Testis (tissue), 3 donors: Measurements from ENCODE around the gene RPL22. TPM values are rescaled to one million over a fixed set of nuclear protein-coding genes. Genes with fewer than 3 reads are reported as not detected.

Source experiments
- DNase-seq: peaks from one replicate; pipeline ENCODE4 v3.0.0-alpha.2; 2019
- H3K27ac ChIP-seq, 2 donors: fragments of 200-600 bp; sonication (generic); one replicate each; pipeline ENCODE4 v1.5.1; 2019
- H3K27me3 ChIP-seq: fragments of 200-600 bp; sonication (generic); one replicate; pipeline ENCODE4 v1.5.1; 2019
- H3K36me3 ChIP-seq: fragments of 200-600 bp; sonication (generic); one replicate; pipeline ENCODE4 v1.5.1; 2017; ENCODE audit warnings: low read depth; ENCODE audit errors: missing control alignments
- H3K4me1 ChIP-seq: fragments of 200-600 bp; sonication (generic); one replicate; pipeline ENCODE4 v1.5.1; 2019
- H3K4me3 ChIP-seq, 2 donors: fragments of 200-600 bp; sonication (generic); one replicate each; pipeline ENCODE4 v1.5.1; 2017 to 2019
- H3K9me3 ChIP-seq: fragments of 200-600 bp; sonication (generic); one replicate; pipeline ENCODE4 v1.5.1; 2017
- POLR2A ChIP-seq: fragments of 450-650 bp; IDR thresholded peaks from one replicate; pipeline ENCODE4 v1.6.1; 2017; ENCODE audit warnings: antibody characterized with exemption, mild to moderate bottlenecking, moderate library complexity
- whole genome bisulfite sequencing, 2 donors: methylation state at CpG; one replicate each; pipeline ENCODE4 v1.1.5; 2018; 5-methylcytosine and 5-hydroxymethylcytosine counted together
- intact Hi-C: fragments of 100-400 bp; cut with DNase I; formaldehyde crosslinking; loops from one replicate; pipeline ENCODE4 v1.15.1; 2023; ENCODE audit warnings: low total_unique reads
- polyA plus RNA-seq: library from polyadenylated mRNA; stranded (reverse); fragments of 350-450 nt; fragmentation: Illumina TruSeq; extraction: RNeasy Lipid Tissue Mini Kit (QIAGEN cat#74804); gene quantifications from one replicate; pipeline ENCODE4 v1.2.3, GENCODE V29; 2014; ENCODE audit warnings: low read depth, low replicate concordance; ENCODE audit not compliant: insufficient read depth
- total RNA-seq, 2 donors: library from RNA; depleted of rRNA; stranded (reverse); fragments of >200 nt; gene quantifications; one replicate each; pipeline ENCODE4 v1.2.3, GENCODE V29; 2016
- TF ChIP-seq, protein P1 (sequence below), 3 experiments: fragments of 450-650 bp in 2 of 3; fragments of 200-600 bp in 1 of 3; sonication (generic) in 1 of 3; IDR thresholded peaks; one replicate each; pipeline ENCODE4 v1.5.1; 2016 to 2019; ENCODE audit warnings: antibody characterized with exemption in 3 of 3, mild to moderate bottlenecking in 2 of 3, moderate library complexity in 1 of 3

RPL22 gene
- total and polyA plus RNA-seq, 3 donors from 2014 or later: 95.1 to 319 (median 99.9) TPM

DNA sequence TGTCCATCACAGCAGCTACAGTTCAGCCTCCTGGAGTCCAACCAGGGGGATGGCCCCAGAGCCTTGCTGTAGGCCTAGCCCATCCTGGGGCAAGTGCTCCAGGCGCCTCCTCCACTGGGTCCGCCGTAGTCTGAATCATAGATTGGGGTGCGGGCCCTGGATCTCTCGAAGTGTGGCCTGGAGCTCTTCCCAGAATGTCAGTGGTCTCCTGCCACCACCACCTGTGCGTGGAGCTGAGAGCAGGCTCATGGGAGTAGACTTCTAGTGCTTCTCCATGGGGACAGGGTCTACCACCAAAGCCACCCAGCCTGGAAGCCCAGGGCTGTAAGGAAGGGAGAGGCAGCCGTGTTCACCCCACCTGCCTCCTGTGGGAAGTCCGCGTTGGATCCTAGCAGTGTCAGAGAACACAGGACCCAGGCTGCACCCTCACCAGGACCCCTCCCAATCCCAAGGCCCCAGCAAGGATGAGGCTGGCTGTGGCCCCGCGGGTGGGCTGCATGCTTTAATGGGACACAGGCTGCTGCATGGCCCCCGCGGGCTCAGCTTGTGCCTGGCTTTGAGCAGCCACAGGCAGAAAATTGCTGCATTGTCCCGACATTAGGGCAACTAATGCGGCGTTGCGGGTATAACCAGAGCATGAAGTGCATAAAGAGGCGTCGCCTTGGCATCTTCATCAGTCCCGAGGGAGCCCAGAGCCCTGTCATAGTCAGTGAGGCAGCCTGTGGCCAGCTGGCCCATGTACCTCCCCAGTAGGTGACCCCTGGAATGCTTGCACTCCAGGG lies 43.8 kb upstream of the RPL22 start:
- Histone ChIP-seq H3K27me3 (no peaks in the 10 kb centered on the region), H3K9me3 (no peaks in the 10 kb centered on the region), H3K36me3 (no peaks in the 10 kb centered on the region), H3K4me1 (peaks cover 3% of the 10 kb centered on the region), H3K4me3 (no peak overlapping the region), H3K27ac (no peak overlapping the region)
- intact Hi-C loops: loop anchor here (10.0 kb wide), 2 partner anchors 162 to 188 kb away; no protein-coding TSS in a partner anchor
- WGBS, 2 donors: 28 to 60% methylated on average over 6 to 18 of the region's 20 CpGs
- DNase-seq: no peak
- TF ChIP-seq, protein P1, sequence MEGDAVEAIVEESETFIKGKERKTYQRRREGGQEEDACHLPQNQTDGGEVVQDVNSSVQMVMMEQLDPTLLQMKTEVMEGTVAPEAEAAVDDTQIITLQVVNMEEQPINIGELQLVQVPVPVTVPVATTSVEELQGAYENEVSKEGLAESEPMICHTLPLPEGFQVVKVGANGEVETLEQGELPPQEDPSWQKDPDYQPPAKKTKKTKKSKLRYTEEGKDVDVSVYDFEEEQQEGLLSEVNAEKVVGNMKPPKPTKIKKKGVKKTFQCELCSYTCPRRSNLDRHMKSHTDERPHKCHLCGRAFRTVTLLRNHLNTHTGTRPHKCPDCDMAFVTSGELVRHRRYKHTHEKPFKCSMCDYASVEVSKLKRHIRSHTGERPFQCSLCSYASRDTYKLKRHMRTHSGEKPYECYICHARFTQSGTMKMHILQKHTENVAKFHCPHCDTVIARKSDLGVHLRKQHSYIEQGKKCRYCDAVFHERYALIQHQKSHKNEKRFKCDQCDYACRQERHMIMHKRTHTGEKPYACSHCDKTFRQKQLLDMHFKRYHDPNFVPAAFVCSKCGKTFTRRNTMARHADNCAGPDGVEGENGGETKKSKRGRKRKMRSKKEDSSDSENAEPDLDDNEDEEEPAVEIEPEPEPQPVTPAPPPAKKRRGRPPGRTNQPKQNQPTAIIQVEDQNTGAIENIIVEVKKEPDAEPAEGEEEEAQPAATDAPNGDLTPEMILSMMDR (IDR thresholded peaks at IDR 0.05): no peak
- TF ChIP-seq POLR2A: no peak

DNA sequence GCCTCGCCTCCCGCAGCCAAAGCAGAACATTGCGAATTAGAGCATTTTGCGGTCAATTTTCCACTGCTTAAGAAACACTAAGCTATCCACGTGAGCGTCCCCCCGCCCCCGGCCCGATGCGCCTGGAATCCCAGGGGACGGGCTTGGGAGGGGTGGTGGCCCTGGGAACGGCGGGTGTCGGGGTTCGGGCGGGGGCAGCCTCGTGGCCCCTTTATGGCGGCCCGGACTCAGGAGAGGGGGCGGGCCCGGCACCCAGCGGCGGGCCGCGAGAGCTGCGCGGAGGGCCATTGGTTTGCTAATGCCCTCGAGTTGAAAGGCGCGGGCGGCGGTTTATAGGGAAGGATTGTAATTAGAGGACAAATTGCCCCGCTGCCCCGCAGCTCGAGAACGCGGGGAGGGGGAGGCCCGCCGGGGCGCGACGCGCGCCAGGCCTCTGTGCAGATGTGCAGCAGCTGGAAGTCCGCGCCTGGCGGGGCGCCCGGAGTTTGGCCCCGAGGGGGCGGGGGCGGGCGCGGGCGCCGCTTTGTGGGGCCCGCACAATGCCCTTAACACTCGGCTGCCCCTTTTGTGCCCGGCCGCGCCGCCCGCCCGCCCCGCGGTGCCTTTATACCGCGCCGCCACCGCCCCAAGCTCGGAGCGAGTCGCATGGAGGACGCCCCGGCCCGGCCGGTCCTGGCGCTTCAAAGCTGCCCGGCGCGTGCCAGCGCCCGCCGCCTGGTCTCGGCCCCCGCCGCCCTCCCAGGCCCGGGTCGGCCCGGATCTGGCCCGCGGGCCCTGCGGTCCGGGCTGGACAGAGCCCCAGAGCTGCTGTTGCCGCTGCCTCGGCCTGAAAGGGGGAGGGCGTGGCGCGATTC lies 42.7 kb upstream of the RPL22 start:
- WGBS, 2 donors: 0 to 1% methylated on average over 11 to 70 of the region's 99 CpGs
- Histone ChIP-seq H3K36me3 (no peaks in the 10 kb centered on the region), H3K4me3 (peak overlapping the region; percentile 4 to 6), H3K9me3 (no peaks in the 10 kb centered on the region), H3K27me3 (no peaks in the 10 kb centered on the region), H3K27ac (no peak overlapping the region), H3K4me1 (peaks cover 3% of the 10 kb centered on the region)
- DNase-seq: no peak
- TF ChIP-seq POLR2A: no peak
- TF ChIP-seq, protein P1 (IDR thresholded peaks at IDR 0.05): no peak
- intact Hi-C loops: loop anchor here (10.0 kb wide), 2 partner anchors 163 to 187 kb away; no protein-coding TSS in a partner anchor

DNA sequence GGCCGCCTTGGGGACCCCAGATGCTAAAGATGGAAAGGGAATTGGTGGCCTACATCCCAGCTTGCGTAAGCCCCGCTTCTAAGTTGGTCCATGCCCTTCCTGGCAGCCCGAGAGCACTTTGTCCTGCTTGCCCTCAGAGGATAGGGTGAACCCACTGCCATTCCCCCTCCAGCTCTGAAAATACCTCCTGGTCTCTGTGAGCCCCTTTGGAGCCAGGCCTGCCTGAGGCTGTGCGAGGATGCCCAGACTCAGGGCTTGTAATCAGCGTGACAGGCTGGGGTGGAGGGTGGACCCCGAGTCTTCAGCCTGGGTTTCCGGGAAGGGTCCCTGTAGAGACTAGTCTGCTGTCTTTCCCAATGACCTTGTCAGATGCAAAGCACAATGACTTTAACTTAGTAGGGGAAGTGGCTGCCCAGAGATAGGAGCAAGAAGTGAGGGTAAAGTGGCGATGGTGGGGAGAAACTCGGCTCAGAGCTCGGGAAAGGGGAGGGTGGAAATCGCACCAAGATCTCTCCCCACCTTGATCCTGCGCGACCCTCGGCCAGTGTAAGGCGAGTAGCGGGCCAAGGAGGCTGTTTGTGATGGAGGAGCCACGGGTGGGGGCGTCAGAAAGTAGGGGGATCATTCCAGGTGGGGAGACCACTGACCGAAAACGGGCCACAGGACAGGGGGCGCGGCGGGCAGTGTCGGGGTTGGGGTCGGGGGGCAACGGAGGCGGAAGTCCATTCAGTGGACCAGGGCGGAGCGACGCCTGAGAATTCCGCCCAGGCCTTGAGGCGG lies 41.9 kb upstream of the RPL22 start:
- DNase-seq: no peak
- 28 to 33% methylated on average over 17 to 24 of the region's 33 CpGs for WGBS, 2 donors
- H3K4me3 ChIP-seq: peak overlapping the region in 1 of 2 donors; percentile 4
- H3K36me3 ChIP-seq: no peaks in the 10 kb centered on the region
- TF ChIP-seq, protein P1 (IDR thresholded peaks at IDR 0.05): no peak
- TF ChIP-seq POLR2A: no peak
- peaks cover 3% of the 10 kb centered on the region for H3K4me1 ChIP-seq
- no peak overlapping the region for H3K27ac ChIP-seq
- intact Hi-C loops: loop anchor here (10.0 kb wide), 2 partner anchors 164 to 186 kb away; no protein-coding TSS in a partner anchor
- no peaks in the 10 kb centered on the region for H3K9me3 ChIP-seq
- no peaks in the 10 kb centered on the region for H3K27me3 ChIP-seq

DNA sequence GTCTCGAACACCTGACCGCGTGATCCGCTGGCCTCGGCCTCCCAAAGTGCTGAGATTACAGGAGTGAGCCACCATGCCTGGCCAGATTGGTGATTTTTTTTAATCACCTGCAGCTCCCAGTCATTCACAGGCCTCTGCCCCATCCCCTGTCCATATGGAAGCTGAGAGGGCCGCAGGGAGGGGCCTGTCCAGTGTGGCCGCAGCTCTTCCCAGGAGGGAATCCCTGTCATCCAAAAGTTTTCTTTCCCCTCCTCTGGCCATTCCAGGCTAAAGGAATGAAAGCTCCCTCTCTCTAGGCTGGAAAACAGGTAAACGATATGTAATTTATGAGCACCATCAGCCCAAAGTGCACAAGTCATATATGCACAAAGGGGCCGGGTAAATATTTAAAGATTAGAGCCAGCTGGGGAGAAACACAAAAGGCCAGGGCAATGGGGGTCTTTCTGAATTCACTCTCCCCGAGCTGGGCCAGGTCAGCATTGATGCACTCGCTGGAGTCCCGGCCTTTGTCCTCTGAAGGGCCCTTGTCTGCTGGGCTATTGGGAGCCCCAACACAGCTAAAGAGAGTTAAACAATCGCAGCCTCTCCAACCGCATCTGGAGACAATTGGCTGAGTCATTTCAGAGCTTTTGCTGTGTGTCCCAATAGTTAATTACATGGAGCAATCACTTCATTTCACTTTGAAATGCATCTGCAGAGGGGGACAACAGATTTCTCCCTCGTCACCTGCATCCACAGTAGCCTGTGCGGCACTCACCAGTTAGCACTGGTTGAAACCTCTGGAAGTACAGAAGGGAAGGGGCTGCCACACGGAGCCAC lies 40.8 kb upstream of the RPL22 start:
- WGBS, 2 donors: 76 to 78% methylated on average over 17 of the region's 17 CpGs

More for the DNA sequence above, 40.8 kb upstream of the RPL22 start:
- intact Hi-C loops: loop anchor here (10.0 kb wide), 2 partner anchors 165 to 185 kb away; no protein-coding TSS in a partner anchor
- peaks cover under 1% of the 10 kb centered on the region for H3K4me1 ChIP-seq
- H3K36me3 ChIP-seq: no peaks in the 10 kb centered on the region
- H3K27ac ChIP-seq: no peak overlapping the region
- H3K9me3 ChIP-seq: no peaks in the 10 kb centered on the region
- DNase-seq: no peak
- H3K27me3 ChIP-seq: no peaks in the 10 kb centered on the region
- TF ChIP-seq, protein P1 (IDR thresholded peaks at IDR 0.05): no peak
- TF ChIP-seq POLR2A: no peak
- no peak overlapping the region for H3K4me3 ChIP-seq
